SU-DHL-6 (cell line): ENCODE data around the gene FSTL4.

Source experiments
- CTCF ChIP-seq: fragments of 200-600 bp; sonication (generic); IDR thresholded peaks from one replicate; pipeline ENCODE4 v1.5.1; 2017; ENCODE audit warnings: antibody characterized with exemption, mild to moderate bottlenecking, low read length, moderate library complexity; ENCODE audit not compliant: insufficient read depth, poor library complexity, severe bottlenecking
- EZH2phosphoT487 ChIP-seq: fragments of 200-600 bp; sonication (generic), shearing (Covaris generic); conservative IDR thresholded peaks from 2 replicates; pipeline ENCODE4 v1.6.1; 2018; ENCODE audit warnings: mild to moderate bottlenecking, antibody characterized with exemption, low read length, moderate library complexity, mixed read lengths

- no peak for TF ChIP-seq CTCF
- no peak for TF ChIP-seq EZH2phosphoT487
Measured at GRCh38 chr5:133423011-133423617, 189.2 kb downstream of the FSTL4 start.
